ENCODE data around the gene ZNF474.

DNA sequence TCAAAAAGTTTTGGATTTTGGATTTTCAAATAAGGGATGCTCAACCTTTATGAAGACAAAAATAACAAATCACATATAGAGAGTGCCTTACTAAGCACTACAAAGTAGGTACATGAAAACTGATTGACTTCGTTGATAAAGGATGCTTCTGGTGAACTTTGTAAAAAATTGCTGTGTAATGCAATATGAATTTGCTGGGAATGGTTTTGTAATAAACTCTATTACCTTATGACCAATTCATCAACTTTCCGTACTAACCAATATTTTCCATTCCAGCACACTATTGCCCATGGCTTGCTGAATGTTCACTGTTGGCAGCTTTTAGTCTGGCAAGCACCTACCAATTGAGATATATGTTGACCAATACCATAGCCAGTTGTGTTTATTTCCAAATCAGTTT, 23.4 kb upstream of the ZNF474 start:
- no peak for TF ChIP-seq POLR2AphosphoS5 (IDR thresholded peaks at IDR 0.05)
- TF ChIP-seq, protein P1, sequence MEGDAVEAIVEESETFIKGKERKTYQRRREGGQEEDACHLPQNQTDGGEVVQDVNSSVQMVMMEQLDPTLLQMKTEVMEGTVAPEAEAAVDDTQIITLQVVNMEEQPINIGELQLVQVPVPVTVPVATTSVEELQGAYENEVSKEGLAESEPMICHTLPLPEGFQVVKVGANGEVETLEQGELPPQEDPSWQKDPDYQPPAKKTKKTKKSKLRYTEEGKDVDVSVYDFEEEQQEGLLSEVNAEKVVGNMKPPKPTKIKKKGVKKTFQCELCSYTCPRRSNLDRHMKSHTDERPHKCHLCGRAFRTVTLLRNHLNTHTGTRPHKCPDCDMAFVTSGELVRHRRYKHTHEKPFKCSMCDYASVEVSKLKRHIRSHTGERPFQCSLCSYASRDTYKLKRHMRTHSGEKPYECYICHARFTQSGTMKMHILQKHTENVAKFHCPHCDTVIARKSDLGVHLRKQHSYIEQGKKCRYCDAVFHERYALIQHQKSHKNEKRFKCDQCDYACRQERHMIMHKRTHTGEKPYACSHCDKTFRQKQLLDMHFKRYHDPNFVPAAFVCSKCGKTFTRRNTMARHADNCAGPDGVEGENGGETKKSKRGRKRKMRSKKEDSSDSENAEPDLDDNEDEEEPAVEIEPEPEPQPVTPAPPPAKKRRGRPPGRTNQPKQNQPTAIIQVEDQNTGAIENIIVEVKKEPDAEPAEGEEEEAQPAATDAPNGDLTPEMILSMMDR (IDR thresholded peaks at IDR 0.05): no peak

Data from prostate gland (tissue), 2 donors.